ENCODE results near the gene HENMT1.

Gene HENMT1

DNA sequence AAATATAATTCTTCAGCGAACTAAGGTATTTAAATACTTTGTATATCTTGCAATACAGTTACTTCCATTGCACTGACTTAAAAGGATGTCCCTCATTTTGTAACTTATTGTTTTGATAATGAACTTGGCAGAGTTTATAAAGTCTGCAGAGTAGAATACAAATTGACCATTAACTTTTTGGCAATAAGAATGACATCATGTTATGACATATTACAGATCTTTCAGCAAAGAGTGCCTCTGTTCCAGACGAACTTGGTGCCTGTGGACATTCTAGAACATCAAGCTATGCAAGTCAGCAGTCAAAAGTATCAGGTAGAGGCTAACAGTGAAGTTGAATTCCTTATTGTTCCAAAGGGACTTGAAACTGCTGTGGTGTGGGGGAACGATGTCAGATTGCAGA is 32.9 kb downstream of the HENMT1 start:
- no peak for DNase-seq (ENCODE audit: low read depth)

DNA sequence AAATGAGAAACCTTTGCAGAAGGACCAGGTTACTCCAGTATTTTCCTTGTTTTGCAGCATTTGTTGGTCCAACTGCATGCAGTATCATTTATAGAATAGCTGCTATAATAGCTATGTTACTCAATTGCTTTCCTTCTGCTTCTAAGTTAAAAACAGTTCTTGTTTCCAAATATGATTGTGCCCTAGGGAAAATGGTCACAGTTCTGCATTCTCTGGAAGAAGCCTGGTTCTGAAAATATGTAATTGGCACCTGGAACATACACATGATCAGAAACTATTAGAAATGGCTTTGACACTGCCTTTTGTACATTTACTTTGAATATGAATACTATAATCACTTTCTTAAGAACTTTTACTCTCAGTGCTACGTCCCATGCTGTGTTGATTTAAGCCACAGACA is 33.6 kb downstream of the HENMT1 start:
- DNase-seq (ENCODE audit: low read depth), result peak; percentile 30

DNA sequence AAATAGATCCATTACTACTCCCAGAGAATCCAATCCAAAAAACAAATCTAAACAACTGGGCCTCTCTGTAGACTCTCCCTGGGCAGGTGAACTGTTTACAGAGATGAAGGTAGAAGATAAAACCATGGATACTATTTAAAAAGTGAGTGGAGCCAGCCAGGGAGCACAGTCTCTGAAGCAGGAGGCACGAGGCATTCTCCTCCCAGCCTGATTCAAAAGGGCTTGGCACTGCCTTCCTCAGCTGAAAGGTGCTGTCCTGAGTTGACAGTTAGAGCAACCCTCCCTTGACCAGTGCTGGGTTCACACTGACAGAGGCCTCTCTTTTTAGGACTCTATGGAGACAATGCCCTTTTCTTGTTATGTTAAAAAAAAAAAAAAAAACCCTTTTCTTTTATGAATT is 36.8 kb downstream of the HENMT1 start:
- DNase-seq (ENCODE audit: low read depth), result no peak

DNA sequence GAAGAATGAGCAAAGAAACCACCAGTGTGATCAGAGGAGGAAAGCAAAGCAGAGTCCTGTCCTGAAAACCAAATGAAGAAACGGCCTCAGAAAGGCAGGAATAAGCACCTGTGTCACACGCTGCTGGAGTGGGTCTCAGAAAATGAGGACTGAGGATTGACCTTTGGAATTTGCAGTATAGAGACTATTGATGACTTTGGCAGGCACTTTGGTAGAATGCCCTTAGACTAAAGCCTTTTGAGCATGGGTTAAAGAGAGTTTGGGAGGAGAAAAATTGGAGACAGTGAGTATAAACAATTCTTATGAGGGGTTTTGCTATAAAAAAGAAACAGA is 43.2 kb downstream of the HENMT1 start:
- DNase-seq (ENCODE audit: low read depth), result no peak

DNA sequence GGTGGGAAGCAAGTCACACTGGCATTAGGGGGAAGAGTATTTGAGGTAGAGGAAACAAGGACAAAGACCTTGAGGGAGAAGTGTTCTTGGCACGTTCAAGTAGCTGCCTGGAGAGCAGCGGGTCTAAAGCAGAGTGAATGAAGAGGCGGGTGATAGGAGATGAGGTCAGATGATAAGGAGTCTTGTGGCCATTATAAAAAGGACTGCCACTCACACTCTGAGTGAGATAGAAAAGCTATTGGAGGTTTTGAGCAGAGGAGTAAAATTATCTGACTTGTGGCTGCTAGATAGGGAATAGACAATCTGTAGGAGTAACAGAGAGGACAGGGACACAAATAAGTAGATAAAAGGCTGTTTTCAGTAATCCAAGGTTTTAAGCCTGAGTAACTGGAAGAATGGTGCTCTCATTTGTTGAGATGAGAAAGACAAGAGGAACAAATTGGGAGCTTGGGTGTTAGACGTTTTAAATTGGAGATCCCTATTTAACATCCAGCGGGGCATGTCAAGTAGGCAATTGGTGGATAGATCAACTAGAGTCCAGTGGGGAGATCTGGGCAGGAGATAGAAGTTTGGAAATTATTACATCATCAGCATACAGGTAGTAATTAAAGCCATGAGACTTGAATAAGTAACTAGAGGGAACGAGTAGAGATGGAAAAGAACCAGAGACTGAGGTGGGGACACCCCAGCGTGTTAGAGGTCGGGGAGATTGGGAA is 43.7 kb downstream of the HENMT1 start:
- no peak for DNase-seq (ENCODE audit: low read depth)

DNA sequence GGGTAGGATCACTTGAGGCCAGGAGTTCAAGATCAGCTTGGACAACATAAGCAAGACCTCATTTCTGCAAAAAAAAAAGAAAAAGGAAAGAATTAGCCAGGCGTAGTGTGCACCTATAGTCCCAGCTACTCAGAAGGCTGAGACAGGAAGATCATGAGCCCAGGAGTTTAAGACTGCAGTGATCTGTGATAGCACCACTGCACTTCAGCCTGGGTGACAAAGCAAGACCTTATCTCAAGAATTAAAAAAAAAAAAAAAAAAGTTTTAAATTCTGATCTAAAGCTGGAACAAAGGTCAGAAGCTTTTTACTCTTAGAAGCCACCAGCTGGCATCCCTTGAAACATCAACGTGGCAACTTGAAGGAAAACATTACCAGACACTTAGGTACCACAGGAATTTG is 45.3 kb downstream of the HENMT1 start:
- no peak for DNase-seq (ENCODE audit: low read depth)

DNA sequence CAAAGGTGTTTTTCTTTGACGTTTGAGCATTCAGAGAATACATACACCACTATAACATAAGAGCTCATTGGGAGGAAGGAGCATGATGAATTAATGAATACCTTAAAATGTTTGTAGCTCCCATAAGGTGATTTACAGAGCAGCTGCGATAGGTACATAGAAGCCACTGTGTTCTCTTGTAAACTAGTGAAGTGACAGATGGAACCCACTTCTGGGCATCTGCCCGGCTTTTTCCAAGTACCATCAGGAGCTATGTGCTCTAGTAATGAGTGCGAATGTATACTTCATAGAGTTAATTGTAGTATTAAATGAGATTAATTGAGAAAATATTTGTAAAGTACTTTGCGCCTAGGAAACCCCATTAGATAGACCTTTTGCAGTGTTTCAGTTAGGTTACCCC is 48.4 kb downstream of the HENMT1 start:
- DNase-seq (ENCODE audit: low read depth), result no peak

DNA sequence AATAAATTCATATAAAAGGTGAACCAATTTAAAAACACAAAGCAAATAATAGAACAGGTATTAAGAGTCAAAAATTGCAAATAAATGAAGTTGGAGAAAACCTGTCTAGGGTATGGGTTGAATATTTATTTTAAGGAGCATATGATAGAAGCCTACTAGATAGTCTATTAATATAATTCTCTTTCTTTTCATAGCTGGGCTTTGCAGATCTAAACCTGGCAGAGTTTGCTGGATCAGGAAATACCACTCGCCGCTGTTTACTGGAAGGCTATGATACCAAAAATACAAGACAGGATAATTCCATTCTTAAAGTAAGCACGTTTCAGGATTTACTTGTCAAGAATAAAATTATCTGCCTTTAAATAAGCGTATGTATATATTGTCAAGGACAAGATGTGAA is 48.9 kb downstream of the HENMT1 start:
- no peak for DNase-seq (ENCODE audit: low read depth)

DNA sequence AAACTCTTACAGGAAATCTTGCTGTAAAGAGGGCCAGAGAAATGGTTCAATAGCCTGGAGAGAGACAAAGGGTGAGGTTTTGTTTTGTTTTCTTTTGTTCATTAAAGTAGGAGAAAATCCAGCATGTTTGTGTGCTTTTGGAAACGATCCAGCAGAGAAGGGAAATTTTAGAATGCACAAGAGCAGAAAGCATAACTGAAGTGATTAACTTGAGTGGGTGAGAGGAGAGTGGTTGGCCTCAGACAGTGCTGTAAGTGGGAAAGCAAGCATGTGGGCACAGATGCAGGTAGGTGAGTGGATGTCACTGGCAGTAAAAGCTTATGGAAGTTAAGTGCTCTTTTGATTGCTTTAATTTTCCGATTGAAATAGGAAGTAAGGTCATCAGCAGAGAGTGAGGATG is 50.8 kb downstream of the HENMT1 start:
- no peak for DNase-seq (ENCODE audit: low read depth)

DNA sequence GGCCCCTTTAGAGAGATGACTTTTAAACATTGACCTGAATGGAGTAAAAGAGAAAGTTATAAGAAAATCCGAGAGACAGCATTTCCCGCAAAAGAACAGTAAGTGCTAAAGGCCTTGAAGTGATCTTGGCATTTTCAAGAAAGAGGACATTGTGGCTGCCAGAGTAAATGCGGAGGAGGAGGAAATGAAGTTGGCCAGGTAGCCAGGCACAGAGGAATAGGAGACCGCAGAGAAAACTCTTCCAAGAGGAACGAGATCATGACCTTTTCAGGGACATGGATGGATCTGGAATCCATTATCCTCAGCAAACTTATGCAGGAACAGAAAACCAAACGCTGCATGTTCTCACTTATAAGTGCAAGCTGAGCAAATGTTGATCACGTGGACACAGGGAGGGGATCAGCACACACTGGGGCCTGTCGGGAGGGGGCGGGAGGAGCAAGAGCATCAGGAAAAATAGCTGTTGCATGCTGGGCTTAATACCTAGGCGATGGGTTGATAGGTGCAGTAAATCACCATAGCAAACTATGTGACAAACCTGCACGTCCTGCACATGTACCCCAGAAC is 51.3 kb downstream of the HENMT1 start:
- DNase-seq (ENCODE audit: low read depth), result no peak

DNA sequence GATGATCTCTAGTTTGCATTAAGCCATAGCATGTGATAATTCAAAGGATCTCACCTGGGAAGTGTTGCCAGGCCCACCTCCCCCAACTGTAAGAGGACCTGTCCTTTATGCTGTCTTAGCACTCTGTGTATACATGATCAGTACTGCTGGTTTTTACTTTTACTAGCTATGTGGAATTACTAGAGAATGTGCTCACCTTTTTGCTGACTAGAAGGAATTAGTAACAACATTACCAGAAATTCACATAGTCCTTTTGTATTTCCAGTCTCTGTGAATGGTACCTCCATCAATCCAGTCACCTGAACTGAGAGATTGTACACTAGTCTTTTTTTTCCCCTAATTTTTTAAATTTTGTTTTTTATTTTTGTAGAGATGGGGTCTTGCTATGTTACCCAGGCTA is 54.4 kb downstream of the HENMT1 start:
- DNase-seq (ENCODE audit: low read depth), result no peak

DNA sequence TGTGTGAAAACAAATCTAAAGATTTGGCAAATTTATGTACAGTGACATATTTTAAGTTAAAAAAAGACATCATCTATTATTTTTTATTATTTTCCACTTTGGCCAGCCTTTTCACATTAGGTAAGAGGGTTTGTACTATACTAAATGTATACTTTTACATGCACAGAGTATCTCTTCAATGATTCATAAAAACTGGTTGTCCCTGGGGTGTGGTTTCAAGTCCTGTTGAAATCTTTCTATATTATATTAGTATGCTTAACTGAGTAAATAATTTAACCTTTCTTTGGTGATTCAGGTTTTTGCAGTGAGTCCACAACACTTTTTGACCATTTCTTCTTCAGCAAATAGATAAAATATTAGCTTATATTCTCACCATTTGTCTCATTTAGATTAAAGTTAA is 55.3 kb downstream of the HENMT1 start:
- DNase-seq (ENCODE audit: low read depth), result no peak

DNA sequence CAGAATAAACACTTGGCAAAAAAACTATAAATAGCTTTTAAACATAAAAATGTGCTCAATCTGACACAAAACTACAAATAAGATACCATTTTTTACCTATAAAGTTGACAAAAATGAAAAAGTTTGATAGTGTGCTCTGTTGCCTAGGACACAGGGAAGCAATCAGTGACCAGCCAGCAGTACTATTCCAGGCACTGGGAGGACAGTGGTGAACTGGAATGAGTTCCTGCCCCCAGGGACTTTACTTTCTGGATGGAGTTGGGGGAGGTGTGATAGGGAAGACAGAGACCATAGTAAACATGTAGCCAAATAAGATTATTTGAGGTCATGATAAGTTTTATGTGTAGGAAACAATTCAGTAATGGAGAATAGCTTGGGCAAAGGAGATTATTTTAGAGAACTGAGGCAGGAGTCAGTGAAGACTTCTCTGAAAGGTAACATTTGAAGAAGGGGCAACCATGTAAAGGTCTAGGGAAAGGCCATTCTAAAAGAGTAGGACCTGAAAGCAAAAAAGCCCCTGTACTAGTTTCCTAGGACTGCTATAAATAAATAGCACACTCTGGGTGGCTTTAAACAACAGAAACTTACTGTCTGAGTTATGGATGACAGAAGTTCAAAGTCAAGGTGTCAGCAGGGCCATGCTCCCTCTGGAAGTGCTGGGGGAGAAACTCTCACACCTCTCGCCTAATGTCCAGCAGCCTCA is 59.0 kb downstream of the HENMT1 start:
- no peak for DNase-seq (ENCODE audit: low read depth)

DNA sequence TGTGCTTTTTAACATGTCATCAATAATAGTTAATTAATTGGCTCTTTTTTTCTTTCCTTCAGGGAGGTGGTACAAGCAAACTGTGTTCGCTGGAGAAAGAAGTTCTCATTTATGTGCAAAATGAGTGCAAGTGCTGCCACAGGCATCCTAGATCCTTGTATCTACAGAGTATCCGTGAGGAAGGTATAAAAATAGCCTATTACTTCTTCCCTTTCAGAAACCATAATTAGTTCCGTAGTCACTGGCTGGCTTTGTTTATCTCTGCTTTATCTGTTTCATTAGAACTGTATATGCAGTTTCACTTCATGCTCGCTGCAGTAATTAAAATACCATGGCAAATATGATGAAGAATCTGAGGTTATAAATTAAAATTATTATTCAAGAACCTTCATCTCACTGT is 60.4 kb downstream of the HENMT1 start:
- no peak for DNase-seq (ENCODE audit: low read depth)

DNA sequence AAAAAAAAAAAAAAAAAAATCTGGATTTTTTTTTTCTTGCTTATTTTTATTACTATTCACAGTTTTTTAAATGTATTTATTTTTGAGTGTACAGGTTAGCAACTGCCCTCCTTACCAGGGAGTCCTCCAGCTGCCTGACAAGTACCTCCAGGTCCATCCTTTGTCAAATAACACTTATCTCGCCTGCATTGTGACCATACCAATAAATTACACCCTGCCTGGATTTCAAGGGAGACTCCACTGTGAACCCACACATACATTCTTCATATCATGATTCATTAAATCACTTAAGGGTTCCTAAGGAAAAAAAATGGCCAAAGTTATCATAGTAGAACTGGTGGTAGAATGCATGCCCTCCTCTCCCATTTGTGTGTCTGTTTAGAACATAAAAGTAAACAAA is 62.6 kb downstream of the HENMT1 start:
- no peak for DNase-seq (ENCODE audit: low read depth)
